Astrocyte of the spinal cord (primary cell): ENCODE results near the gene IKZF1.

Experiments
- DNase-seq: peaks from one replicate; pipeline ENCODE4 v3.0.0; 2011; ENCODE audit warnings: low read depth, low spot score
- H3K4me3 ChIP-seq: 2 replicates; pipeline ENCODE4 v1.5.1; 2011; ENCODE audit warnings: low read depth, mild to moderate bottlenecking, low read length, moderate library complexity
- CTCF ChIP-seq: IDR thresholded peaks from 2 replicates; pipeline ENCODE4 v1.5.1; 2012; ENCODE audit warnings: low read depth, mild to moderate bottlenecking, low read length, inconsistent platforms
- in situ Hi-C: cut with HindIII; loops from 2 replicates; pipeline ENCODE4 v1.10.0; 2017; ENCODE audit warnings: low sequenced_read_pairs

The IKZF1 gene

DNA sequence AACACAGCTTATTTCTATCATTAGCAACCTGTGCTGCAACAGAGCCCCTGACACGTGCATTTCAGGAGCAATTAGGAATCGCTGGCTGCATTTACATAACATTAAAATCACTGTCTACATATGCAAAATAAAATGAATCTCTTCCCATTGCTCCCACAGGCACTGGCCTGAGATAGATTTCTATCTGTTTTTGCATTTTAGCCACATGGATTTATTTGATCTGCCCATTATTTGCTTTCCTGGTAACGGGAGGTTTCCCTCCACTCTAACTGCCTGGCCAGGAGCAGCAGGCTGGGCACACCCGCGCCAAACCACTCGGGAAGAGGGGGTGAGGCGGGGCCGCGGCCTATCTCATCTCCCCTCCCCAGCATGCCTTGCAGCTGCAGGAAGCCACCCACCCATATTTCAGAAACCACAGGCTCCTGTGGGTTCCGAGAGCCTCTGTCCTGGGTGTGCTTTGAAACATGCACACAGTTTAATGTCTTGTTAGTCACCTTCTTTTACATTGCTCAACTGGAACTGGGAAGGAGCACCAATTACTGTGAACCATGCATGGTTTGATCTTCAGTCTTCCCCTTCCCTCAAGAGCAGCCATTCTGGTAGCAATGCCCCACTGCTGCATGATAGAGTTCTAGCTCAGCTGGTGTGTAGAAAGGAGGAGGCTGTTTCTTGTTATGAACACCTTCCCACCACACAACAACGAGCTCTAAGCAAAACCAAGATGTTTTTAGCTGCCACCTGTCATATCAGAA is 37.7 kb upstream of the IKZF1 start:
- no peak overlapping the region for H3K4me3 ChIP-seq
- in situ Hi-C loops: no loop called here
- TF ChIP-seq CTCF: no peak
- DNase-seq: no peak

GRCh38 chr7:50267525-50268041 is 36.9 kb upstream of the IKZF1 start:
- in situ Hi-C loops: no loop called here
- H3K4me3 ChIP-seq: no peak overlapping the region
- DNase-seq: no peak
- no peak for TF ChIP-seq CTCF

DNA sequence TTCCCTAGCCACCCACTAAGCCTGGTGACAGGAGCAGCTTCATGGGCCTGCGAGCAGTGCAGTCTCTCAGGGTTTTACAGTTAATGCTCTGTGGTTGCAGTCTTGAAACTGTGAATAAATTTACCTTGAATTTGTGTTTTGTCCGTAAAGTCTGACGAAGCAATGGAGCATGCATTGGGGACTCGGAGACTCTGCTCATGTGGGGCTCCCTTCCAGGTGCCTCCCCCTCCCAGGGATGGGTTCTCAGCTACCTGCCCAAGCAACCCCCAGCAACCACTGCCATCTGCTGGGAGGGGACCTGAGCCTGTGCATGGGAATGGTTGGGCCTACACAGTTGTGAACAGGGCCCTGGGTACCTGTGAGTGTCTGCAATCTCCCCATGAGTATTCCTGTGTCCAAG is 36.3 kb upstream of the IKZF1 start:
- in situ Hi-C loops: no loop called here
- no peak for TF ChIP-seq CTCF
- H3K4me3 ChIP-seq: no peak overlapping the region
- no peak for DNase-seq

DNA sequence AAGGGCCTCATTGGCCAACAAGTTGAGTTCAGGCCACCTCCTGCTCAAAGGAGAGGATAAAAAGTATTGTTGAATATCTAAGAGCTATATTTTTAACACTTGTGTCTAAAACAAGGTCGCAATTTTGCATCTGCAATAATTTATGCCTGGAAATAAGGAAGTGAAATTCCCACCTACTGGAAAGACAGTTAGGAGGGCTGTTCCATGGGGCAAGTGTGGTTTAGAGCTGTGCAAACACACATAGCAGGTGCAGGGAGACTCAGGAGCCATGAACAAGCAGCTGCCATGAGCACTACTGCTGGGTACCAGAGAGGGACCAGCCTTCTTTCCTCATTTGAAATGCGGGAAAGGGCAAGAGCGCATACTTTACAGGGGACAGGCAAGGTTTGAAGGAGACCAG is 35.5 kb upstream of the IKZF1 start:
- in situ Hi-C loops: no loop called here
- H3K4me3 ChIP-seq: no peak overlapping the region
- no peak for TF ChIP-seq CTCF
- DNase-seq: no peak

- no peak overlapping the region for H3K4me3 ChIP-seq
- in situ Hi-C loops: no loop called here
- TF ChIP-seq CTCF: no peak
- DNase-seq: no peak
Observed at GRCh38 chr7:50270531-50271018, 33.9 kb upstream of the IKZF1 start.

- no peak overlapping the region for H3K4me3 ChIP-seq
- DNase-seq: no peak
- TF ChIP-seq CTCF: no peak
- in situ Hi-C loops: no loop called here
Observed at GRCh38 chr7:50272808-50273207, 31.7 kb upstream of the IKZF1 start.
